DND-41 (cell line): ENCODE measurements around the gene APELA.

Source experiments
- EZH2 ChIP-seq: IDR thresholded peaks from 3 replicates; pipeline ENCODE4 v1.6.1; 2012; ENCODE audit warnings: borderline replicate concordance, low read depth, mild to moderate bottlenecking, moderate library complexity, low read length, inconsistent platforms; ENCODE audit not compliant: severe bottlenecking
- TF ChIP-seq, protein P1 (sequence below): IDR thresholded peaks from 2 replicates; pipeline ENCODE4 v1.5.1; 2012; ENCODE audit warnings: borderline replicate concordance, low read length, moderate library complexity, mild to moderate bottlenecking; ENCODE audit not compliant: poor library complexity, severe bottlenecking; ENCODE audit errors: extremely low read depth

DNA sequence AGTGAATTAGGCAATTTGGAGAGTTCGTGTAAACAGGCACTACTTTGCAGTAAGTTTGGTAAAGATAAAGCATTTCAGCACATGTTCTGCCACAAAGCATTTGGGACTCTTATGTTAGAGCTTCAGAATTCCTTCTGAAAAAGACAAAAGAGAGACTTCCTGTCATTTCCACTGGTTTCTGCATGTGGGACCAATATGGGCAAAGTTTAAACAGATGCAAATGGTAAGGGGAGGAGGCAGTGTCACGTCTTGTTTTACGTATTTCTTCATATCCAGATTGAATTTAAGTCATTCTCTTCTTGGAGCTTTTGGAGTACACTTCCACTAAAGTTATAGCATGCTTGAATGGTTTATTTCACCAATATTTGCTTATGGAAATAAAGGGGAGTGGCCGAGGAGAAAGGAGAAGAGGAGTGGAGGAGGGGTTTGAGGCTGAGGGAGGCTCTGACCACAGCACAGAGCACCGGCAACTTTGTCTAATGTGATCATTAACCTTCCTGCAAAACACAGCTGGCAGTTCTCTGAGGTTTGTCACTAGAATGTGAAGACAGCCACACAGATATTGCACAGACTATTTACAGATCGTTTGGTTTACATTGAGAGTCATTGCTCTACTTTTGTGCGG is at the start of gene APELA:
- TF ChIP-seq, protein P1, sequence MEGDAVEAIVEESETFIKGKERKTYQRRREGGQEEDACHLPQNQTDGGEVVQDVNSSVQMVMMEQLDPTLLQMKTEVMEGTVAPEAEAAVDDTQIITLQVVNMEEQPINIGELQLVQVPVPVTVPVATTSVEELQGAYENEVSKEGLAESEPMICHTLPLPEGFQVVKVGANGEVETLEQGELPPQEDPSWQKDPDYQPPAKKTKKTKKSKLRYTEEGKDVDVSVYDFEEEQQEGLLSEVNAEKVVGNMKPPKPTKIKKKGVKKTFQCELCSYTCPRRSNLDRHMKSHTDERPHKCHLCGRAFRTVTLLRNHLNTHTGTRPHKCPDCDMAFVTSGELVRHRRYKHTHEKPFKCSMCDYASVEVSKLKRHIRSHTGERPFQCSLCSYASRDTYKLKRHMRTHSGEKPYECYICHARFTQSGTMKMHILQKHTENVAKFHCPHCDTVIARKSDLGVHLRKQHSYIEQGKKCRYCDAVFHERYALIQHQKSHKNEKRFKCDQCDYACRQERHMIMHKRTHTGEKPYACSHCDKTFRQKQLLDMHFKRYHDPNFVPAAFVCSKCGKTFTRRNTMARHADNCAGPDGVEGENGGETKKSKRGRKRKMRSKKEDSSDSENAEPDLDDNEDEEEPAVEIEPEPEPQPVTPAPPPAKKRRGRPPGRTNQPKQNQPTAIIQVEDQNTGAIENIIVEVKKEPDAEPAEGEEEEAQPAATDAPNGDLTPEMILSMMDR = no peak
- TF ChIP-seq EZH2 = no peak
